Transverse colon (tissue), 4 donors: Measurements from ENCODE around the gene PCGF1. TPM values are rescaled to one million over a fixed set of nuclear protein-coding genes. Genes with fewer than 3 reads are reported as not detected.

Source experiments
- DNase-seq: peaks from one replicate; pipeline ENCODE4 v3.0.0-alpha.2; 2019
- H3K27ac ChIP-seq, 4 donors: fragments of 200-600 bp; sonication (generic); 2 replicates each; pipeline ENCODE4 v1.5.1; 2016 to 2018; ENCODE audit warnings: inconsistent platforms in 4 of 4
- H3K27me3 ChIP-seq: fragments of 200-600 bp; sonication (generic); 2 replicates; pipeline ENCODE4 v1.5.1; 2017; ENCODE audit warnings: inconsistent platforms
- H3K36me3 ChIP-seq, 4 donors: fragments of 200-600 bp; sonication (generic); 2 replicates each; pipeline ENCODE4 v1.5.1; 2017 to 2019; ENCODE audit warnings: inconsistent platforms in 4 of 4
- H3K4me1 ChIP-seq, 4 donors: fragments of 200-600 bp; sonication (generic); 2 replicates each; pipeline ENCODE4 v1.5.1; 2017 to 2020; ENCODE audit warnings: inconsistent platforms in 4 of 4
- H3K4me3 ChIP-seq, 4 donors: fragments of 200-600 bp; sonication (generic); 1 replicate in 1 of 4; 2 replicates in 3 of 4; pipeline versions ENCODE4 v1.5.1 to v1.6.1; 2017 to 2019; ENCODE audit warnings: inconsistent platforms in 4 of 4
- H3K9me3 ChIP-seq, 2 donors: fragments of 200-600 bp; sonication (generic); 2 replicates each; pipeline ENCODE4 v1.5.1; 2017 to 2019; ENCODE audit warnings: inconsistent platforms in 2 of 2
- CTCF ChIP-seq, 5 experiments: fragments of 200-600 bp in 3 of 5; fragments of 450-650 bp in 2 of 5; sonication (generic) in 3 of 5; IDR thresholded peaks; 1 replicate in 2 of 5; 2 replicates in 3 of 5; pipeline ENCODE4 v1.5.1; 2016 to 2017; ENCODE audit warnings: antibody characterized with exemption in 5 of 5, inconsistent platforms in 3 of 5, mild to moderate bottlenecking in 2 of 5, moderate library complexity in 1 of 5
- EP300 ChIP-seq: sonication (generic); formaldehyde crosslinking; IDR thresholded peaks from one replicate; pipeline ENCODE4 v1.6.1; 2017; ENCODE audit warnings: antibody characterized with exemption, low read depth
- POLR2A ChIP-seq: fragments of 450-650 bp; IDR thresholded peaks from one replicate; pipeline ENCODE4 v1.6.1; 2016; ENCODE audit warnings: antibody characterized with exemption, mild to moderate bottlenecking, moderate library complexity
- POLR2AphosphoS5 ChIP-seq, 3 donors: sonication (generic); formaldehyde crosslinking; IDR thresholded peaks; one replicate each; pipeline ENCODE4 v1.6.1; 2016; ENCODE audit warnings: antibody characterized with exemption in 3 of 3
- WGBS, 2 donors: methylation state at CpG; one replicate each; pipeline ENCODE4 v1.1.5; 2018; ENCODE audit warnings: low coverage in 1 of 2; 5-methylcytosine and 5-hydroxymethylcytosine counted together
- in situ Hi-C, 4 donors: fragments of 200-750 bp; cut with MboI; loops; one replicate each; pipeline versions ENCODE4 v1.15.0 to v1.15.1; 2017; ENCODE audit warnings: low sequenced_read_pairs in 3 of 4, low pct_ligation_motif_present in 1 of 4, low pct_unique_long_range_greater_than_20kb in 1 of 4
- intact Hi-C: fragments of 100-400 bp; cut with DNase I; formaldehyde crosslinking; loops from one replicate; pipeline ENCODE4 v1.15.1; 2023; ENCODE audit warnings: low total_unique reads
- total RNA-seq, 4 donors: library from RNA; depleted of rRNA; stranded (reverse); fragments of >200 nt; gene quantifications; one replicate each; pipeline ENCODE4 v1.1.0, GENCODE V29; 2016

PCGF1 gene
- total RNA-seq, 4 donors from 2014 or later, result 3.7 to 23.9 (median 19.3) TPM

GRCh38 chr2:74551942-74552913 is 44.7 kb upstream of the PCGF1 start:
- no peaks in the 10 kb centered on the region for H3K36me3 ChIP-seq
- H3K27ac ChIP-seq, result peak overlapping the region; percentile 83 to 91 (median 86)
- H3K4me1 ChIP-seq, result peaks cover 12 to 36% (median 22%) of the 10 kb centered on the region in 4 donors
- in situ Hi-C loops (no loop called here), intact Hi-C loops (no loop called here)
- H3K9me3 ChIP-seq, result no peaks in the 10 kb centered on the region
- H3K27me3 ChIP-seq, result no peaks in the 10 kb centered on the region
- no peak for TF ChIP-seq POLR2A
- no peak for TF ChIP-seq CTCF (IDR thresholded peaks at IDR 0.05)
- TF ChIP-seq EP300, result no peak
- TF ChIP-seq POLR2AphosphoS5 (IDR thresholded peaks at IDR 0.05), result no peak
- WGBS, 2 donors, result 64 to 67% methylated on average over 4 to 21 of the region's 21 CpGs
- H3K4me3 ChIP-seq, result no peak overlapping the region
- DNase-seq, result no peak

GRCh38 chr2:74551530-74551929 is 44.0 kb upstream of the PCGF1 start:
- in situ Hi-C loops, result no loop called here
- H3K36me3 ChIP-seq, result no peaks in the 10 kb centered on the region
- peaks cover 12 to 36% (median 22%) of the 10 kb centered on the region in 4 donors for H3K4me1 ChIP-seq
- no peak for DNase-seq
- H3K27ac ChIP-seq, result no peak overlapping the region
- no peaks in the 10 kb centered on the region for H3K9me3 ChIP-seq
- intact Hi-C loops, result no loop called here
- no peak overlapping the region for H3K4me3 ChIP-seq
- H3K27me3 ChIP-seq, result no peaks in the 10 kb centered on the region
- TF ChIP-seq POLR2A, result no peak

- TF ChIP-seq POLR2A (no peak), CTCF (IDR thresholded peaks at IDR 0.05) (no peak), POLR2AphosphoS5 (IDR thresholded peaks at IDR 0.05) (no peak), EP300 (no peak)
- Histone ChIP-seq H3K27me3 (no peaks in the 10 kb centered on the region), H3K4me1 (peaks cover 8 to 29% (median 15%) of the 10 kb centered on the region in 4 donors), H3K9me3 (no peaks in the 10 kb centered on the region), H3K36me3 (no peaks in the 10 kb centered on the region), H3K27ac (no peak overlapping the region), H3K4me3 (no peak overlapping the region)
- in situ Hi-C loops, result no loop called here
- 89 to 100% methylated on average over 5 to 7 of the region's 7 CpGs for WGBS, 2 donors
- no peak for DNase-seq
- intact Hi-C loops, result no loop called here
Measured at GRCh38 chr2:74550231-74550630, 42.7 kb upstream of the PCGF1 start.

GRCh38 chr2:74548900-74549826 is 41.7 kb upstream of the PCGF1 start:
- in situ Hi-C loops (no loop called here), intact Hi-C loops (no loop called here)
- peak; percentile 75 for DNase-seq
- peak overlapping the region; percentile 62 to 74 (median 72) for H3K27ac ChIP-seq
- TF ChIP-seq POLR2AphosphoS5 (IDR thresholded peaks at IDR 0.05), result no peak
- TF ChIP-seq CTCF (IDR thresholded peaks at IDR 0.05), result no peak
- no peak for TF ChIP-seq EP300
- TF ChIP-seq POLR2A, result no peak
- H3K27me3 ChIP-seq, result no peaks in the 10 kb centered on the region
- peaks cover 8 to 28% (median 14%) of the 10 kb centered on the region in 4 donors for H3K4me1 ChIP-seq
- no peaks in the 10 kb centered on the region for H3K36me3 ChIP-seq
- no peaks in the 10 kb centered on the region for H3K9me3 ChIP-seq
- 8 to 20% methylated on average over 1 to 41 of the region's 85 CpGs for WGBS, 2 donors
- peak overlapping the region; percentile 18 to 63 (median 46) for H3K4me3 ChIP-seq
